CD14-positive monocyte (primary cell): ENCODE results near the gene SLC24A3. TPM values are rescaled to one million over a fixed set of nuclear protein-coding genes. Genes with fewer than 3 reads are reported as not detected.

Experiments
- DNase-seq, 3 donors: peaks; one replicate each; pipeline ENCODE4 v3.0.0-alpha.2; 2011 to 2022
- H2AFZ ChIP-seq: 2 replicates; pipeline ENCODE4 v1.6.0; 2012; ENCODE audit warnings: mild to moderate bottlenecking, low read depth, low read length, inconsistent platforms; ENCODE audit not compliant: insufficient read depth, poor library complexity, severe bottlenecking
- H3K27ac ChIP-seq, 2 donors: 1 replicate in 1 of 2; 2 replicates in 1 of 2; pipeline ENCODE4 v1.5.1; 2012 to 2013; ENCODE audit warnings: low read length in 2 of 2, control low read depth in 1 of 2, inconsistent platforms in 1 of 2, low read depth in 1 of 2, mild to moderate bottlenecking in 1 of 2
- H3K27me3 ChIP-seq, 2 donors: one replicate each; pipeline versions ENCODE4 v1.6.0 to v1.6.1; 2011 to 2013; ENCODE audit warnings: low read length in 2 of 2; ENCODE audit not compliant: control insufficient read depth in 2 of 2, insufficient read depth in 2 of 2
- H3K36me3 ChIP-seq, 2 donors: replicated peaks in 1 of 2; 1 replicate in 1 of 2; 2 replicates in 1 of 2; pipeline versions ENCODE4 v1.5.1 to v1.6.1; 2012 to 2013; ENCODE audit warnings: low read length in 2 of 2, control low read depth in 1 of 2, inconsistent platforms in 1 of 2, mild to moderate bottlenecking in 1 of 2; ENCODE audit not compliant: insufficient read depth in 2 of 2, control insufficient read depth in 1 of 2
- H3K4me1 ChIP-seq, 2 donors: 1 replicate in 1 of 2; 2 replicates in 1 of 2; pipeline versions ENCODE4 v1.5.1 to v1.6.1; 2012 to 2013; ENCODE audit warnings: low read length in 2 of 2, control low read depth in 1 of 2, inconsistent platforms in 1 of 2, mild to moderate bottlenecking in 1 of 2, moderate library complexity in 1 of 2; ENCODE audit not compliant: insufficient read depth in 2 of 2, control insufficient read depth in 1 of 2
- H3K4me2 ChIP-seq: replicated peaks from 2 replicates; pipeline ENCODE3; 2012; ENCODE audit warnings: low read length, moderate library complexity, mild to moderate bottlenecking; ENCODE audit not compliant: poor library complexity, severe bottlenecking; ENCODE audit errors: extremely low read depth
- H3K4me3 ChIP-seq, 3 experiments: fragments of 200-600 bp in 1 of 3; sonication (generic) in 1 of 3; replicated peaks in 1 of 3; 1 replicate in 2 of 3; 2 replicates in 1 of 3; pipeline ENCODE4 v1.5.1; 2011 to 2013; ENCODE audit warnings: low read length in 3 of 3, mild to moderate bottlenecking in 3 of 3, control low read depth in 2 of 3, low read depth in 2 of 3, inconsistent platforms in 1 of 3, moderate library complexity in 1 of 3
- H3K79me2 ChIP-seq: 2 replicates; pipeline ENCODE4 v1.6.0; 2012; ENCODE audit warnings: mild to moderate bottlenecking, control low read depth, inconsistent platforms, low read length, moderate library complexity; ENCODE audit not compliant: insufficient read depth
- H3K9ac ChIP-seq: 2 replicates; pipeline ENCODE4 v1.6.0; 2017; ENCODE audit warnings: low read length, mild to moderate bottlenecking; ENCODE audit not compliant: insufficient read depth, poor library complexity, severe bottlenecking
- H3K9me3 ChIP-seq, 2 donors: replicated peaks in 1 of 2; 1 replicate in 1 of 2; 2 replicates in 1 of 2; pipeline versions ENCODE4 v1.5.1 to v1.6.1; 2012 to 2013; ENCODE audit warnings: low read length in 2 of 2, control low read depth in 1 of 2; ENCODE audit not compliant: control insufficient read depth in 1 of 2, insufficient read depth in 1 of 2
- H4K20me1 ChIP-seq: 2 replicates; pipeline ENCODE4 v1.6.0; 2012; ENCODE audit warnings: mild to moderate bottlenecking, low read length, control low read depth, moderate library complexity; ENCODE audit not compliant: insufficient read depth
- H3K27ac Mint-ChIP-seq, 7 donors: one replicate each; pipeline ENCODE4 v1.8.0; 2020; ENCODE audit warnings: mild to moderate bottlenecking in 7 of 7, mixed read lengths in 7 of 7, moderate library complexity in 6 of 7, inconsistent platforms in 2 of 7
- H3K27me3 Mint-ChIP-seq, 3 donors: one replicate each; pipeline ENCODE4 v1.8.0; 2021 to 2022; ENCODE audit warnings: low read depth in 3 of 3, mild to moderate bottlenecking in 3 of 3, mixed read lengths in 3 of 3, moderate library complexity in 3 of 3, inconsistent platforms in 1 of 3
- H3K36me3 Mint-ChIP-seq, 2 donors: one replicate each; pipeline ENCODE4 v1.8.0; 2020; ENCODE audit warnings: mixed read lengths in 2 of 2, inconsistent platforms in 1 of 2, mild to moderate bottlenecking in 1 of 2
- H3K4me1 Mint-ChIP-seq: one replicate; pipeline ENCODE4 v1.8.0; 2020; ENCODE audit warnings: mild to moderate bottlenecking, mixed read lengths
- H3K4me3 Mint-ChIP-seq, 2 donors: one replicate each; pipeline ENCODE4 v1.8.0; 2020; ENCODE audit warnings: mild to moderate bottlenecking in 2 of 2, mixed read lengths in 2 of 2, moderate library complexity in 1 of 2
- H3K9me3 Mint-ChIP-seq, 7 donors: one replicate each; pipeline ENCODE4 v1.8.0; 2020 to 2022; ENCODE audit warnings: mixed read lengths in 7 of 7, mild to moderate bottlenecking in 6 of 7, moderate library complexity in 6 of 7, inconsistent platforms in 2 of 7
- WGBS: methylation state at CpG from one replicate; pipeline ENCODE4 v1.1.5; 2013; ENCODE audit warnings: missing lambda C conversion rate; ENCODE audit not compliant: insufficient coverage; 5-methylcytosine and 5-hydroxymethylcytosine counted together
- intact Hi-C, 2 donors: fragments of 100-400 bp; cut with micrococcal nuclease; formaldehyde crosslinking; loops; one replicate each; pipeline versions ENCODE4 v1.15.0 to v1.15.1; 2023
- polyA plus RNA-seq, 3 donors: library from polyadenylated mRNA; depleted of rRNA in 1 of 3; unstranded in 2 of 3; stranded (reverse) in 1 of 3; fragments of 300-500 nt in 2 of 3; fragments of >200 nt in 1 of 3; fragmentation: Illumina TruSeq in 2 of 3; gene quantifications; 1 replicate in 2 of 3; 2 replicates in 1 of 3; pipeline ENCODE4 v1.2.3, GENCODE V29; 2012 to 2021
- TF ChIP-seq, protein P1 (sequence below): fragments of 200-600 bp; IDR thresholded peaks from one replicate; pipeline ENCODE4 v1.8.0; 2022; ENCODE audit warnings: antibody characterized with exemption, mild to moderate bottlenecking

Gene SLC24A3
- polyA plus RNA-seq, 3 donors, result 0.04 to 0.08 TPM; not detected in 1

DNA sequence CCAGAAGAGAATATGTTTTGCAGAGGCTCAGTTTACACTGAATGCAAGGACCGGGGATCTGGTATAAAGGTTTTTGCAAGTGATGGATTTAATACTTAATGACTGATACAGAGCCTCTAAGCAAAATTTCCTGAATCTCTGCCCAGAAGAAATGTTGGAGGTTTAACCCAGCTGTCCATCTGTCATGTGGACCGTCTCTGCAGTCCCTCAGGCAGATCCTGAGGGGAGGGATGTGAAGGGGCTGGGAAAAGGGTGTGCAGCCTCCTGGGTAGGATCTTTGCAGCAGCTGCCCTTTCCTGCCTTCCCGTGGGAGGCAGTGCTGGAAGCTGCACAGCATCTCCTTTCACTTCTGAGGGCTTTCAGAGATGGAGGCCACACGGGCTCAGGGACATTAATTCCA lies 207.0 kb downstream of the SLC24A3 start:
- H3K9ac ChIP-seq, result no peak overlapping the region
- H3K36me3 Mint-ChIP-seq, result no peaks in the 10 kb centered on the region
- no peaks in the 10 kb centered on the region for H3K36me3 ChIP-seq
- peaks cover 15% of the 10 kb centered on the region for H3K4me1 Mint-ChIP-seq
- intact Hi-C loops, result no loop called here
- no peak overlapping the region for H3K27ac Mint-ChIP-seq
- no peak for DNase-seq
- H3K27me3 ChIP-seq, result no peaks in the 10 kb centered on the region
- no peak overlapping the region for H3K4me3 ChIP-seq
- no peak overlapping the region for H3K4me3 Mint-ChIP-seq
- H2AFZ ChIP-seq, result no peak overlapping the region
- TF ChIP-seq, protein P1, sequence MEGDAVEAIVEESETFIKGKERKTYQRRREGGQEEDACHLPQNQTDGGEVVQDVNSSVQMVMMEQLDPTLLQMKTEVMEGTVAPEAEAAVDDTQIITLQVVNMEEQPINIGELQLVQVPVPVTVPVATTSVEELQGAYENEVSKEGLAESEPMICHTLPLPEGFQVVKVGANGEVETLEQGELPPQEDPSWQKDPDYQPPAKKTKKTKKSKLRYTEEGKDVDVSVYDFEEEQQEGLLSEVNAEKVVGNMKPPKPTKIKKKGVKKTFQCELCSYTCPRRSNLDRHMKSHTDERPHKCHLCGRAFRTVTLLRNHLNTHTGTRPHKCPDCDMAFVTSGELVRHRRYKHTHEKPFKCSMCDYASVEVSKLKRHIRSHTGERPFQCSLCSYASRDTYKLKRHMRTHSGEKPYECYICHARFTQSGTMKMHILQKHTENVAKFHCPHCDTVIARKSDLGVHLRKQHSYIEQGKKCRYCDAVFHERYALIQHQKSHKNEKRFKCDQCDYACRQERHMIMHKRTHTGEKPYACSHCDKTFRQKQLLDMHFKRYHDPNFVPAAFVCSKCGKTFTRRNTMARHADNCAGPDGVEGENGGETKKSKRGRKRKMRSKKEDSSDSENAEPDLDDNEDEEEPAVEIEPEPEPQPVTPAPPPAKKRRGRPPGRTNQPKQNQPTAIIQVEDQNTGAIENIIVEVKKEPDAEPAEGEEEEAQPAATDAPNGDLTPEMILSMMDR, result no peak
- H3K27me3 Mint-ChIP-seq, result peaks cover 0 to 2% (median 0%) of the 10 kb centered on the region in 3 donors
- 80% methylated on average over 2 of the region's 4 CpGs for WGBS
- H3K27ac ChIP-seq, result no peak overlapping the region
- peaks cover 0 to 3% of the 10 kb centered on the region in 2 donors for H3K4me1 ChIP-seq
- no peak overlapping the region for H3K4me2 ChIP-seq
- peaks cover 0 to 3% of the 10 kb centered on the region in 2 donors for H3K9me3 ChIP-seq
- peaks cover 0 to 6% (median 4%) of the 10 kb centered on the region in 7 donors for H3K9me3 Mint-ChIP-seq
- no peaks in the 10 kb centered on the region for H4K20me1 ChIP-seq
- no peaks in the 10 kb centered on the region for H3K79me2 ChIP-seq

DNA sequence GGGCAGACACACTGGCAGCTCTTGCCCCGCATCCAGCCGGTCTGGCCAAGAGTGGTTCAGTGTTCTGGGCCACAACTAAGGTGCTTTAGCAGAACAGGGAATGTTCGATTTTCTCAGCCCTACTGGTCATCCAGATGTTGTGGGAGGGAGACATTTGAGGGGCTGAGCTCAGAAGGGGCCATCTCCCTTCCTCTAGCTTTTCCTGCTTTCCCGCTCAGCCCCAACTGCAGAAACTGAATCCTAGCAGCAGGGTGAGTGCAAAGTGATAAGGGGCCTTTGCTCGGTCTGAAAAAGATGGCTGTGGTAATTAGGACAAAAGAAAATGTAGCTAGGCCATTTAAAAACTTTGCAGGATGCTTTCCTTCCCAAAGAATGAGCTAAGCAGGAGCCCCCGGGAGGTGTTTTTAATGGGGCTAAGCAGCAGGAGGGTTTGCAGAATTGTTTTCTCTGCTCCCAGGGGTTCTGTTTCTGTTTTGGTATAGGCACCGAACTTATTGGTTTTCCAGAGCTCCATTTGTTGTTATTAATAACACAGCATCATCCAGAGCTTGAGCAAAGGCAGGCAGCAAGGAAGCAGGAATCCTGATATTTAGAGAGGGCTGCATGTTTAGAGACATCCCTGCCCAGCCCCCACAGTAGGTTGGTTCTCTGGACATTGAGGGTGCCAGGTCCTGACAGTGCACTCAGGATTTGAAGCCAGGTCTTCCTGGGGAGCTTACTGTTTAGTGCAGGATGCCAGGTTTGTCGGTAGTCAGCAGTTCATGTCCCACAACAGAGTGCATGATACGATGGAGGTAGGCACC lies 210.9 kb downstream of the SLC24A3 start:
- Mint-ChIP-seq H3K4me3 (no peak overlapping the region), H3K36me3 (no peaks in the 10 kb centered on the region), H3K27me3 (no peaks in the 10 kb centered on the region), H3K9me3 (peaks cover 0 to 6% (median 4%) of the 10 kb centered on the region in 7 donors), H3K4me1 (peaks cover 28% of the 10 kb centered on the region), H3K27ac (no peak overlapping the region)
- 87% methylated on average over 6 of the region's 9 CpGs for WGBS
- intact Hi-C loops, result no loop called here
- Histone ChIP-seq H3K36me3 (no peaks in the 10 kb centered on the region), H3K4me1 (peaks cover 11 to 13% of the 10 kb centered on the region in 2 donors), H4K20me1 (no peaks in the 10 kb centered on the region), H3K4me2 (no peak overlapping the region), H2AFZ (peak overlapping the region; percentile 14), H3K9me3 (peaks cover 0 to 3% of the 10 kb centered on the region in 2 donors), H3K9ac (no peak overlapping the region), H3K27me3 (no peaks in the 10 kb centered on the region), H3K27ac (no peak overlapping the region), H3K79me2 (no peaks in the 10 kb centered on the region), H3K4me3 (no peak overlapping the region)
- TF ChIP-seq, protein P1, result no peak
- no peak for DNase-seq
